ENCODE results near the gene WASHC2C.
"Not testable (repeated sequence)": the region's sequence is repeated elsewhere in the genome, so short reads cannot be mapped to it uniquely, and the experiment has no call there.

Gene WASHC2C

DNA sequence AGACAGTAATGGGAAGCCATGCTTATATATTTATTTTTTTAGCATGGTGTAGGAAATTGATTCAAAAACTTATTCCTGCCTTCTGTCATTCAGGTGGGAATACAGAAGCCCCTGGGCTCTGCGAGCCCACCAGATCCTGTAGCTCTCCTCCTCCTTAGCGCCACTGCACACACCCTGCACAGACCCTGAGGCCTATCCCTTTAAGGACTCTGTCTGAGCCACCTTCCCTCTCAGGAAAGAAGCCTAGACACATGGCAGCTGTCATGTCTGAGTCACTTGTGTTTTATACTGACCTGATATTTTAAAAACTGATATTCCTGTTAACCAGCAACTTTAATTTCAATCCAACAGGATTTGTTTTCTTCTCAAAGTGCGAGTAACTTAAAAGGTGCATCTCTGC lies 36.0 kb downstream of the WASHC2C start:
- not testable (repeated sequence) for DNase-seq

DNA sequence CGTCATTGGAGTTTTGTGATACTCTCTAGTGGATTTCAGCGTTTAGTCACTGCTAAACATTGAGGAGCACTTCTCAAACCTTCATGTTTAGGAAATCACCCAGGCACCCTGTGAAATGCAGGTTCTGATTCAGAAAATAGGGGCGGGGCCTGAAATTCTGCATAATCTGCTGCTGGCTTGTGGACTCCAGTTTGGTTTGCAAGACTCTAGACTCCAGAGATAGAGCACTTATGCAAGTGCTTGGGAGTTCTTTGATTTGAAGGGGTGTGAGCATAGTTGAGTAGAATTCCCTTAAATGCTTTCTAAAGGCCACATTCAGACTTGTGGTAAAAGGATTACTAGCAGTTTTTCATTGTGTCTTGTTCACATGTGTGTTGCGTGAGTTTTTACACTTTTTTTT lies 41.3 kb downstream of the WASHC2C start:
- not testable (repeated sequence) for DNase-seq

DNA sequence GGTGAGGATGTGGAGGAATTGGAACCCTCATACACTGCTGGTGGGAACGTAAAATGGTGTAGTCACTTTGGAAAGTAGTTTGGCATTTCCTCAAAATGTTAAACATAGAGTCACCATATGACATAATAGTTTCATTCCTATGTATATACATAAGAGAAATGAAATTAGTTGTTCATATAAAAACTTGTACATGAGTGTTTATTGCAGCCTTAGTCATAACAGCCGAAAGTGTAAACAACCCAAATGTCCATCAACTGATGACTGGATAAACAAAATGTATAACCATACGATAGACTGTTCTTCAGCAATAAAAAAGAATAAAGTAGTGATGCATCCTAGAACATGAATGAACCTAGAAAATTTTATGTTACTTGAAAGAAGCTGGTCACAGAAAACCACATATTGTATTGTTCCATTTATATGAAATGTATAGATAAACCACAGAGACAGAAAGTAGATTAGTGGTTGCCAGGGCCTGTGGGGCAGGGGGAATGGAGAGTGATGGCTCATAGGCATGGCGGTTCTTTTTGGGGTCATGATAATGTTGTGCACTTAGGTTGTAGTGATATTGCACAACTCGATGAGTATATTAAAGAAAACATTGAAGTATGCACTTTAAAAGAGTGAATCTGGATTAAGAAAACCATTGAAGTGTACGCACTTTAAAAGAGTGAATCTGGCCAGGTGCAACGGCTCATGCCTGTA lies 44.8 kb downstream of the WASHC2C start:
- not testable (repeated sequence) for DNase-seq

DNA sequence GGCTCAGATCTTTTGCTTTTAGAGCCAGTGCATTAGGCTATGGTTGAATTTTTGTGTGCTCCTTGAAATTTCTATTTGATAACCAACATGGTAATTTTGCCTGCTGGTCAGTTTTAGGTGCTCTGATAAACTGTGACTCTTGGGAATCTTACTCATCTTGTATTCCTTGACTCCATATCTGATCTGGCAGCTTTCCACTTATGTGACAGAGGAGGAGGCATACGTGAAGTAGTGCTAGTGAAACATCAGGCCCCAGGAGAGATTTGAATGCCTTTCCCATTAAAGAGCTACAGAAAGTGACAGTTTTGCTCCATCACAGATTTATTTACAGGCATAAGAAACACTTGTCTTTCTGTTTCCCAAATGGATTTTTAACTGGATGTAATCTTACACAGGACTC lies 59.2 kb downstream of the WASHC2C start:
- not testable (repeated sequence) for DNase-seq

DNA sequence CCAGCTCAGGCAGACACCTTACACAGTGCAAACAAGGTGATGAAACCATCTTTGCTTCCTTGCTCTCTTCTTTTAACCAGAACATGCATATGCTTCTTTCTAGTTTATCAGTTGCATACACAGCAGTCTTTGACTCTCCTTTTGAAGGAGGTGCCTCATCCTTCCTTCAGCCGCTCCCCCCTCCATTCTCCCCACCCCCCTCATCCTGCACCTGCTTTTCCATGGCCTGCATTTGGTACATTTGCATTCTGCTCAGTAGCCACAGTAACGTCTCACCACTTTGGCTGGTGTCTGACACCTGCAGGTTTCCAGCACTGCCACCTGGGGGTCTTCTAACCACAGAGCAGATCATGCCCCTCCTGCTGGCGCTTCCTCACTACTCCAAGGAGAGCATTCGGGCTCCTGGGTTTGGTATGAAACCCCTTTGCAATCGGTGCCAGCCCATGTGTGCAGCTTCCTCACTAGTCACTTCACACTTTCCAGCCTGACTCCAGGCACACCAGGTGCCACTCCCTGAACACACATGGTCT lies 60.2 kb downstream of the WASHC2C start:
- DNase-seq = not testable (repeated sequence)

DNA sequence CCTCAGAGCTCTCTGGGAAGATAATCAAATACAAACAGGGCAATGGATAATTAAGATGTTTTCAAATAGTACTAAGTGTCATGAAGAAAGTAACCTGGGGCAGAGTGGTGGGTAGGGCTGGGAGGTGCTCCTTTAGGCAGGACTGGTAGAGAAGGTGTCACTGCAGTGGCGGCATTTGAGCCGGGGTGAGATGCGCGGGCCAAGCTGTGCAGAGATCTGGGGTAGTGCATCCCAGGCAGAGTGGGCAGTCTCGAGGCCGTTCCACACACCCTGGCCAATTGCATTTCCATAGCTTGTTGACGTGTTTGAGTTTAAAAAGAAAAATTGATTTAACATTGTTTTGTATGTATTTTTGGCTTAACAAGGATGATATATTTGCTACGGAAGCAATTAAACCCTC lies 62.9 kb downstream of the WASHC2C start:
- not testable (repeated sequence) for DNase-seq

DNA sequence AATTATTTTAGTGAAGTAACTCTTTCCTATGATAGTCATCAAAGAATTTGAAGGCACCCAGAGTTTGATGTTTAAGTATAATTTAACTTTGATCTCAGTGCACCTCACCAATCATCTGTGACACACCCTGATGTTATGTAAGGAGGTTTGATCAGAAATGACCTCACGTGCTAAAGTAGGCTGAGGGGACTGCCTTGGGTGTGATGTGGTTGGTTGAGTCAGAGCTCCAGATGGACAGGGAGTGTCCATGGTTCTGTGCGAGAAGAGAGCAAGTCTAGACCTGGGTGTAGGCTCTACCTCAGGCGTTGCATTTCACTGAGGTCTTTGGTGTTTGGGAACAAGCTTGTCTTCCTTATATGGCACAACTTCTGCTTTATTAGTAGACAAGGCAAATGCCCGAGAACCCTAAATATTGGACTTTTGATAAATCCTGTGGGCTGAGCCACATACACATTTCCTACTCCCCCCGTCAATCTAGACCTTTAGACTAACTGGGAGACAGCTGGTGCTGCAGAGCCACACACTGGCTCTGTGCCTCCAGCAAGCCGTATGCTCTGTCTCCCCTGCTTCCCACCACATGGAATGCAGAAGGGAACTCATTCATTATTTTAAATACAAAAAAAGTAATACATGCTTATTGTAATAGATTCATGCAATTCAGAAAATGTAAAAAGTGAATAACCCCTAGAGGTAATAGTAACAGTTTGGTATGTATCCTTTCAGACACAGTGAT lies 63.8 kb downstream of the WASHC2C start:
- not testable (repeated sequence) for DNase-seq

DNA sequence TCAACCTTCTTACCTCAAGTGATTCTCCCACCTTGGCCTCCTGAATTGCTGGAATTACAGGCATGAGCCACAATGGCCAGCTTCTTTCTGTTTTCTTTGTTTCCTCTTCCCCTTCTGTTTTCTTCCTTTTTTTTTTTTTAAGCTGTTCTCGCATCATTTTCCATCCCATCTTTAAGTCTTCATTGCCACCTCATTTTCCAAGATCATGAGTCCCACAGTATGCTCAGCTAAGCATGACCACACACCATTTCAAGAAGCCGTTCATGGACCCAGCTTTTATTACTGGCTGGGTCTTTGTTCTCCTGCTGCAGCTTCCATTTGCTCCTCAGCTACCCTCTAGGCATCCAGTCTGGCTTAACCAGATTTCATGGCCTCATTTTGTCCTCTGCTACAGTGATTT lies 67.7 kb downstream of the WASHC2C start:
- DNase-seq = not testable (repeated sequence)

DNA sequence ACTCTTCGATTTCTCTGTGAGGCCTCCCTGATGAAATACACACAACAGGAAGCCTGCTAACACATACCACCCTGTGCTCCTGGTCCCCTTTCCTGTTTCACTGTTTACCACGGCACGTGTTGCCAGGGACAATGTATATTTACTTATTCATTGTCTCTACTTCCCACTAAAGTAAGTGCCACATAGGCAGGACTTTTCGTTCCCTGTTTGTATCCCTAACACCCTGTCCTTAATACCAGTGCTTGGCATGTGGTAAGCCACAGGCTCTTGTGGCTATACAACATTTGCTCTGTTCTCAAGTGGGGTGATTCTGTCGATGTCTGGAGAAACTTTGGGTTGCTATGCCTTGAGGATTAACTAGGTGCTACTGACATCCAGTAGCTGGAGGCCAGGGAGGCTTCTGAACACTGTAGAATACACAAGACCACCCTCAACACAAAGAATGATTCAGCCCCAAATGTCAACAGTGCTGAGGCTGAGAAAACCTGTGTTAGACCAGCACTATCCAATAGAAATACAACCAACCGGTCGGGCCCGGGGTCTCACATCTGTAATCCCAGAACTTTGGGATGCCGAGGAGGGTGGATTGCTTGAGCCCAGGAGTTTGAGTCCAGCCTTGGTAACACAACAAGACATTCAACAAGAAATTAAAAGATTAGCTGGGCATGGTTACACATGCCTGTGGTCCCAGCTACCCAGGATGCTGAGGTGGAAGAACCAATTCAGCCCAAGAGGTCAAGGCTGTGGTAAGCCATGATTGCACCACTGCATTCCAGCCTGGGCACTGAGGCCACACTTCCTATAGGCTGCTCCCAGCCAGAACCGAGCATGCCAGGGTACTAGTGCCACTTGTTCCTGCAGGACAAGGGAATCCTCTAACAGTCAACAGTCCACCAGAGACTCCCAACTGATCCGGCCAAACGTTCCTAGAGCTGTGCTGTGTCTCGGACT lies 76.3 kb downstream of the WASHC2C start:
- DNase-seq = not testable (repeated sequence)

DNA sequence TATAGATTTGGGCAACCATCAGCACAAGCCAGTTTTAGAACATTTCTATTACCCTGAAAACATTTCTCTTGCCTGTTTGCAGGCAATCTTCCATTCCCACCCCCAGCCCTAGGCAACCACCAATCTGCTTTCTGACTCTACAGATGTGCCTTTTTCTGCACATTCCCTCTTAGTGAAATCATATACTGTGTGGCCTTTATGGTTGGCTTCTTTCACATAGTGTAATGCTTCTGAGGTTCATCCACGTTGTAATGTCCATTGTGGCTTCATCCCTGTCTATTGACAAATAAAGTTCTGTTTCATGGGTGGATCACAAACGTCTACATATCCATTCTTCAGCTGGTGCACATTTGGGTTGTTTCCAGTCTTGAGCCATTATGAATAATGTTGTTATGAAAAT lies 77.9 kb downstream of the WASHC2C start:
- DNase-seq = not testable (repeated sequence)

DNA sequence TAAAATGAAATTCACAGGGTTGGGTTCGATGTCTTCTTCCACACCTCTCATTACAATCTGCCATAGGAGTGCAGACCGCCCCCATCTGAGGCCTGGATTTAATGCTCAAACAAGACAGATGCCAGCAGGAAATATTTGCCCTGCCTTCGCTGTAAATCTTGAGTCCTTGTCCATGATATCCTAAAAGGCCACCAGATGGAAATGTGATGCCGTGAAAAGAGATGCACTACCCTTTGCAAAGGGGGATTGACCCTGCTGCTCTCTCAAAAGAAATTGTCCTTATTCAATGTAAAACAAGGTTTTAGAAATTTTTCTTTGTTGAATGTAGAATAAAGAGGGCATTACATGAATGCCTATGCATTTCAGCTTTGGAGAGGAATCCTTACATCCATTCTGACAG lies 82.8 kb downstream of the WASHC2C start:
- no peak for DNase-seq

DNA sequence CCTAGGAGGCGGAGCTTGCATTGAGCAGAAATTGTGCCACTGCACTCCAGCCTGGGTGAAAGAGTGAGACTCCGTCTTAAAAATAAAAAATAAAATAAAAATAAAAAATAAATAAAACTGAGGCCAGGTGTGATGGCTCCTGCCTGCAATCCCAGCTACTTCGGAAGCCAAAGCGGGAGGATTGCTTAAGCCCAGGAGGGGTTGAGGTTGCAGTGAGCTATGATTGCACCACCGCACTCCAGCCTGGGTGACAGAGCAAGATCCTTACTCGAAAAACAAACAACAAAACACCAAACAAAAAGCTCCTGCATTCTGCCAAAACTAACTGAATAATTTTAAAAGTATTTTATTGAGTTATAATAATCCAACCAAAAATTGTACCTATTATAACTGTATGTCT lies 84.0 kb downstream of the WASHC2C start:
- DNase-seq = no peak

DNA sequence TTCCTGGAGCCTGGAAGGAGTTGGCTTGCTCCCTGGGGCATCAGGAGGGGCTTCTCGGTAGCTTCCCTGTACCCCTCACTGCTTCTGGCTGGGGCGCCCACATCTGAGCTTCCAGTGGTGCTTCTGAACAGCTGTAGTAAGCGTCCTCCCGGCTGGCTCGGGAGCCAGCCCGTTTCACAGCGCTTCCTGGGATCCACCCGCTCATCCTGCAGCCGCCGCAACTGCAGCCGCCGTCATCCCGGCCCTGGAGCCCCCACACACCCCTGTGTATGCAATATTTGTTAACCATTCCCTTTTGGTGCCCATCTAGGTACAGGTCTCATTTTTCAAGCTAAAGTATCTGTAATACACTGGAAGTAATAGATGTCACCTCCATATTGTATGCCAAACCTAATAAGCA lies 85.9 kb downstream of the WASHC2C start:
- not testable (repeated sequence) for DNase-seq

DNA sequence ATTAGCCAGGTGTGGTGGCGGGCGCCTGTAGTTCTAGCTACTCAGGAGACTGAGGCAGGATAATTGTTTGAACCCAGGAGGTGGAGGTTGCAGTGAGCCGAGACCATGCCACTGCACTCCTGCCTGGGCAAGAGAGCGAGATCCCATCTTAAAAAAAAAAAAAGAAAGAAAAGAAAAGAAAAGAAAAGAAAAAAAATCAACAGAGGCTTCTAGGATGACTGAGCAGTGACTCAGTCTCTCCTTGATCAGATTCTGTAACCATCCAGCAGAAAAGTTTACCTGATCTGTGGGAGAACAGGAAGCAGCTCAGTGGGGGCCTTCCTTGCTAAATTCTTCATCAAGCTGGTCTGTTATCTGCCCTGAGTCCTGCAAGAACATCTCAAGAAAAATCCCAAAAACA lies 87.1 kb downstream of the WASHC2C start:
- DNase-seq = not testable (repeated sequence)

DNA sequence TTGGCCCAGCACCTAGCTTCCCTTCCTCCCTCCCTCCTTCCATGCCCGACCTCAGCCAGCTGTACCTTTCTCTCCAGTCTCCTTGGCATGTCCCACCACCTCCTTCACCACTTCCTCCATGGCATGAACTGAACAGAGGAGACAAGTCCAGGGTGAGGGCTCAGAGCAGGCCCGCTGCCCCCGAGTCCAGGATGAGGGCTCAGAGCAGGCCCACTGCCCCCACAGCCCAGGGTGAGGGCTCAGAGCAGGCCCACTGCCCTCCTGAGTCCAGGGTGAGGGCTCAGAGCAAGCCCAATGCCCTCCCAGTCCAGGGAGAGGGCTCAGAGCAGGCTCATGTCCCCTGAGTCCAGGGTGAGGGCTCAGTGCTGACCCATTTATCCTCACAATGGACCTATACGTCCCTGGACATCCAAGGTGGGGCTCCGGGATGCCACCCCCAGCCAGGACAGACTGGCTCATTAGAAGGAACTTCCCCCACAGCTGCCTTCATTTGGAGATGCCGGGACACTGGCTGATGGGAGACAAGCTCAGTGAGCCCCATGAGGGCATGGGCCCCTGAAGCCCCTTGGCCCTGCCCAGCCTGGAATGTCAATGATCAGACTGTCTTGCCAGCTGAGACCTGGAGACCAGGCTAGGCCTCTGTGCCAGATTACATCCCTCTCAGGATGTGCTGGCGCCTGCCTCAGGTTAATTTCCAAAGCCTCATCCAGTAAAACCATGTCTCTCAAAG lies 90.2 kb downstream of the WASHC2C start:
- no peak for DNase-seq

DNA sequence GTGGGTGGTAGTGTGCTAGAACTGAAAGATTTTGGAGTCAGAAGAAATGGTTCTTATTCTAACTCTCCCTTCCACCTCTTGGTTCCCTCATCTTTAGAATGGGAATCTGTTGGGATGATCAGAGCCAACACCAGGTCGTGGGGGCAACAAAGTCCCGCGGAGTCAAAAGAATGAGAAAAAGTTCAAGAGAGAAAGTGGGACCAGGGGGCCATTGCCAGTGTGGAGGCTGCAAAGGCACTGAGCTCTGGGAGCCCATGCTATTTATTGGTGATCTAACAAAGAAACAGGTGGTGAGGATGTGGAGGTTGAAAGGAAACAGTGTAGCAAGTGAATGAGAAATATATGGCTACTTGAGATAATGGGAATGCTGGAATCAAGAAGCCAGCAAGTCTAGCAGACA lies 90.8 kb downstream of the WASHC2C start:
- no peak for DNase-seq

DNA sequence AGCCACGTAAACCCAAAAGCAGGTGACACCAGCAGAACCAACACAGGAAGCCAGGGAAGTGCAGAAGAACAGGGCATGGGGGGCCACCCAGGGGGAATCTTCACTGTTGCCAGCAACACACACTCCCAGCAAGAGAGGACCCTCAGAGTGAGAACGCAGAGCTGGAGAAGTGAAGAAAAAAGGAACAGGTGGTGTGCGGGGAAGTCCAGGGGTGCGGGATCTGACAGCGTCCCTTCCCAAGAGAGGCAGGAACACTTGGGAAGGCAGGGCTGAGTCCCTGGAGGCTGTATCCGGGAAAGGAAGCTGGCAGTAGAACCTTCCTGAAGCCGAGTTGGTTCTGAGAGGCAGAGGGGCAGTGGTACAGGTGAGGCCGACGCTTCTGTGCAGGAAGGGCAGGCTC lies 92.5 kb downstream of the WASHC2C start:
- no peak for DNase-seq

DNA sequence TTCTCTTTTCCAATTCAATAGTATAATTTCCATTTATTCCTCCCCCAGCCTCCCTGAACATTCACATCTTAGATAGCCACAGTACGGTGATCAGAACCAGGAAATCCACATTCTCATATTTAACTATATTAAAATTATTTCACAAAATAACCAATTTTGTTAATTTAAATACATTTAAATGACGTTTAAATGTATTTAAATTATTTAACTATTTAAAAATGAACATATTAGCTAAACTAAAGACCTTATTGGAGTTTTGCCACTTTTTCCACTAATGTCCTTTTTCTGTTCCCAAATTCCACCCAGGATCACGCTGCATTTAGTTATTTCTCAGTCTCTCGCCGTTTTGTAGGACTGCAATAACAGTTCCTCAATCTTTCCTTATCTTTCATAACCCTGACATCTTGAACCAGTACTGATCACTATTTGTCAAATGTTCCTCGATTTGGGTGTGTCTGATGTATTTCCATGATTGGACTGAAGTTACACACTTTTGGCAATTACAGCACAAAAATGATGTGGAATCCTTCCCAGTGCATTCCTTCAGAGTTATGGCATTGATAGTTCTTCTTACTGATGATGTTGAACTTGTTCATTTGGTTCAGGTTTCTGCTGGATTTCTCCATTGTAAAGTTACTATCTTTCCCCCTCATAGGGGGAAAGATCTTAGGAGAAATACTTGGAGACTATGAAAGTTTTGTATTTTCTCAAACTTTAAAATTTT lies 93.2 kb downstream of the WASHC2C start:
- not testable (repeated sequence) for DNase-seq

DNA sequence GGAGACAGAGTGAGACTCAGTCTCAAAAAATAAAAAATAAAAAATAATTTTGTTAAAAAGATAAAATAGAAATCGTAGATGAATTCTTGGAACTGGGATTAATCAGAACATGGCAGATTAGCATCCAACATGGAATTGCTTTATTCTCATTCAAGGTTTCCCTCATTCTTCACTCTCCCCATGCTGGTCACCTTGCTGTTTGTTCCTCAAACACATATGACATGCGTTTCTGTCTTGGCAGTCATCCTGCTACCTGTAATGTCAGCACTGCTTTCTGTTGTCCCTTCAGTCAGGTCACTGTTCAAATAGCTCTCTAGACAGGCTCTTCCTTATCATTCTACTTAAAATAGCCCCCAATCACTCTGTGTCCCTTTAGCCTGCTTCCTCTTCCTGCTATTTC lies 95.9 kb downstream of the WASHC2C start:
- DNase-seq = not testable (repeated sequence)

Data from stimulated activated CD4-positive, alpha-beta T cell treated with anti-CD3 and anti-CD28 coated beads, Interleukin-2, amount 100 ng/mL, for 24 hours (primary cell).